Colonic mucosa (tissue), 4 donors: ENCODE results near the gene CCDC148. TPM values are rescaled to one million over a fixed set of nuclear protein-coding genes. Genes with fewer than 3 reads are reported as not detected.

Experiments
- DNase-seq: peaks from one replicate; pipeline ENCODE4 v3.0.0-alpha.2; 2020
- H3K27ac ChIP-seq: fragments of 200-600 bp; one replicate; pipeline ENCODE4 v1.8.0; 2021
- H3K27me3 ChIP-seq: fragments of 200-600 bp; one replicate; pipeline ENCODE4 v1.8.0; 2021
- H3K36me3 ChIP-seq: fragments of 200-600 bp; one replicate; pipeline ENCODE4 v1.8.0; 2021
- H3K4me1 ChIP-seq: fragments of 200-600 bp; one replicate; pipeline ENCODE4 v1.8.0; 2021; ENCODE audit warnings: mild to moderate bottlenecking
- H3K4me3 ChIP-seq: fragments of 200-600 bp; one replicate; pipeline ENCODE4 v1.8.0; 2021
- H3K9ac ChIP-seq, 2 donors: one replicate each; pipeline ENCODE4 v1.7.0; 2013; ENCODE audit warnings: control low read depth in 2 of 2, low read depth in 2 of 2, low read length in 2 of 2
- H3K9me3 ChIP-seq: fragments of 200-600 bp; one replicate; pipeline ENCODE4 v1.8.0; 2021
- intact Hi-C: fragments of 100-400 bp; cut with DNase I; formaldehyde crosslinking; loops from one replicate; pipeline ENCODE4 v1.14.1; 2022
- total RNA-seq, 2 donors: library from RNA; stranded (reverse); fragmentation: NEBNext Ultra II Directional in 1 of 2; extraction: Animal tissue kit (Norgen Biotek cat#: 25700) in 1 of 2; gene quantifications; one replicate each; pipeline ENCODE4 v1.2.1, GENCODE V29; 2021
- TF ChIP-seq, protein P1 (sequence below): fragments of 200-600 bp; IDR thresholded peaks from one replicate; pipeline ENCODE4 v1.8.0; 2022; ENCODE audit warnings: antibody characterized with exemption, mild to moderate bottlenecking
- donor health status: healthy.
- donor health status: DM: no; HTN: no; CAD: no.
- donor health status: DM: no; HTN: no; CAD: no.

CCDC148 gene
- under 1 TPM; 0.13 to 0.49 TPM for total RNA-seq

- Histone ChIP-seq H3K4me1 (no peaks in the 10 kb centered on the region), H3K9ac (peak within 1 kb of the TSS; percentile 85 to 91), H3K27me3 (no peaks in the 10 kb centered on the region), H3K4me3 (peak within 1 kb of the TSS; percentile 89), H3K36me3 (no peaks in the 10 kb centered on the region), H3K9me3 (no peaks in the 10 kb centered on the region), H3K27ac (peak within 1 kb of the TSS; percentile 95)
- DNase-seq = peak; percentile 90
- TF ChIP-seq, protein P1, sequence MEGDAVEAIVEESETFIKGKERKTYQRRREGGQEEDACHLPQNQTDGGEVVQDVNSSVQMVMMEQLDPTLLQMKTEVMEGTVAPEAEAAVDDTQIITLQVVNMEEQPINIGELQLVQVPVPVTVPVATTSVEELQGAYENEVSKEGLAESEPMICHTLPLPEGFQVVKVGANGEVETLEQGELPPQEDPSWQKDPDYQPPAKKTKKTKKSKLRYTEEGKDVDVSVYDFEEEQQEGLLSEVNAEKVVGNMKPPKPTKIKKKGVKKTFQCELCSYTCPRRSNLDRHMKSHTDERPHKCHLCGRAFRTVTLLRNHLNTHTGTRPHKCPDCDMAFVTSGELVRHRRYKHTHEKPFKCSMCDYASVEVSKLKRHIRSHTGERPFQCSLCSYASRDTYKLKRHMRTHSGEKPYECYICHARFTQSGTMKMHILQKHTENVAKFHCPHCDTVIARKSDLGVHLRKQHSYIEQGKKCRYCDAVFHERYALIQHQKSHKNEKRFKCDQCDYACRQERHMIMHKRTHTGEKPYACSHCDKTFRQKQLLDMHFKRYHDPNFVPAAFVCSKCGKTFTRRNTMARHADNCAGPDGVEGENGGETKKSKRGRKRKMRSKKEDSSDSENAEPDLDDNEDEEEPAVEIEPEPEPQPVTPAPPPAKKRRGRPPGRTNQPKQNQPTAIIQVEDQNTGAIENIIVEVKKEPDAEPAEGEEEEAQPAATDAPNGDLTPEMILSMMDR = no peak
- intact Hi-C loops = loop anchor here (10.0 kb wide), 1 partner anchor 288 kb away; no protein-coding TSS in a partner anchor
These were observed at the start of gene CCDC148, which contains the start of gene PKP4 for GRCh38 chr2:158456309-158457066. TSS of gene CCDC148 (minus strand) at chr2:158456753. CDS start at chr2:158456439, 314 bp downstream. TSS of gene PKP4 (plus strand) at chr2:158456952. CDS start at chr2:158533185, 76,233 bp downstream.

- H3K27ac ChIP-seq = no peak overlapping the region
- intact Hi-C loops = no loop called here
These were observed 48.9 kb upstream of the CCDC148 start for GRCh38 chr2:158505448-158505934.

DNA sequence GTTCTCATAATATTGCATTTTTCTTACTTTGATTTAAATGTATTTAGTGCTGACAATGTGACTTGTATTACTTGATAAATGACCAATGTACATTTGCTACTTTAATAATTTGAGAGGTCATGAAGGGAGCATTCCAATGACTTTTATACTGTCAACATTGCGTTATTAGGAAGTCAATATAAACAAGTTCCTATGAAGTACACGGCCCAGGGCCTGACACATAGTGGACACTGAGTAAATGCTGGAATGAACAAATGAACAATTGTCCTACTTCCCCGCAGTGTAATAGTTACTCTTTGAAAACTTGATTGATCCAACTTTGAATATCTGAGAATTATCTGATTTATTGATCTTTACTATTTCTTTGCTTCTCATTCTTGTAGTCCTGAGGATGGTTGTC lies 47.5 kb upstream of the CCDC148 start:
- Histone ChIP-seq H3K4me1 (no peaks in the 10 kb centered on the region), H3K36me3 (no peaks in the 10 kb centered on the region), H3K27me3 (no peaks in the 10 kb centered on the region), H3K9me3 (no peaks in the 10 kb centered on the region), H3K4me3 (no peak overlapping the region), H3K9ac (no peak overlapping the region), H3K27ac (no peak overlapping the region)
- no peak for DNase-seq
- intact Hi-C loops = no loop called here
- TF ChIP-seq, protein P1 = no peak

More at GRCh38 chr2:158505448-158505934, 48.9 kb upstream of the CCDC148 start:
- TF ChIP-seq, protein P1 = no peak
- Histone ChIP-seq H3K27me3 (no peaks in the 10 kb centered on the region), H3K9me3 (no peaks in the 10 kb centered on the region), H3K9ac (no peak overlapping the region), H3K36me3 (no peaks in the 10 kb centered on the region), H3K4me3 (no peak overlapping the region), H3K4me1 (no peaks in the 10 kb centered on the region)
- DNase-seq = no peak

DNA sequence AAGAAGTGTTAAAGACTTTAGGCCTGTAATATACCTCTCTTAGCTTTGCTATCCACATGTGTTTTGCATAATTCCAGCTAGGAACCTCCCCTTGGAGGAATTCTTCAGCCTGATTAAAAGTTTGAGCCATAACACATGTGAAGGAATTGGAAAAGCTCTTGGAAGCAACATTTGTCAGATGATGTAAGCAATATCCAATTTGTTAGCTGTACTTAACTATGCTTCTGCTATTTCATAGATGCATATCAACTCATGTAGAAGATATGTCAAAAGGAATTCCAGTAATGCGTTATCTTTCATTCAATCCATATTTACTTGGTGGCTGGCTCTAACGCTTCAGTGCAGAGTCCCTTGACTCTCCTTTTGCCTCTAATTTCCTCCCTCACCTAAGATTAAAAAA lies 46.4 kb upstream of the CCDC148 start:
- Histone ChIP-seq H3K27ac (no peak overlapping the region), H3K36me3 (no peaks in the 10 kb centered on the region), H3K9me3 (no peaks in the 10 kb centered on the region), H3K4me3 (no peak overlapping the region), H3K4me1 (no peaks in the 10 kb centered on the region), H3K9ac (no peak overlapping the region), H3K27me3 (no peaks in the 10 kb centered on the region)
- TF ChIP-seq, protein P1 = no peak
- intact Hi-C loops = no loop called here
- no peak for DNase-seq

- intact Hi-C loops = no loop called here
- H3K27me3 ChIP-seq = no peaks in the 10 kb centered on the region
- H3K4me3 ChIP-seq = no peak overlapping the region
- H3K27ac ChIP-seq = no peak overlapping the region
- H3K4me1 ChIP-seq = no peaks in the 10 kb centered on the region
- TF ChIP-seq, protein P1 = no peak
- H3K9me3 ChIP-seq = no peaks in the 10 kb centered on the region
- no peaks in the 10 kb centered on the region for H3K36me3 ChIP-seq
- no peak for DNase-seq
- H3K9ac ChIP-seq = no peak overlapping the region
These were observed 44.7 kb upstream of the CCDC148 start for GRCh38 chr2:158501301-158501700.
